MM.1S (cell line): Measurements from ENCODE around the gene TBX2.

ENCODE experiments used
- CTCF ChIP-seq: fragments of 300-600 bp; sonication (generic); IDR thresholded peaks from 2 replicates; pipeline ENCODE4 v1.5.1; 2016; ENCODE audit warnings: antibody characterized with exemption, low read length, mixed read lengths
- EZH2 ChIP-seq: fragments of 300-600 bp; sonication (generic); optimal IDR thresholded peaks from 2 replicates; pipeline ENCODE3; 2017; ENCODE audit warnings: low read depth, mild to moderate bottlenecking, antibody characterized with exemption, low read length, mixed read lengths
- EZH2phosphoT487 ChIP-seq: fragments of 300-600 bp; sonication (generic); IDR thresholded peaks from 2 replicates; pipeline ENCODE4 v1.6.1; 2018; ENCODE audit warnings: antibody characterized with exemption, low read length

- TF ChIP-seq CTCF (no peak), EZH2 (no peak), EZH2phosphoT487 (no peak)
These were observed 2.4 kb upstream of the TBX2 start for GRCh38 chr17:61397086-61397842.
